HG03025 (cell line): ENCODE results near the gene CD151.

Experiments used
- ATAC-seq: cut with Tn5 transposase; IDR thresholded peaks from one replicate; pipeline ENCODE4 v1.9.1; 2021; ENCODE audit warnings: mild to moderate bottlenecking, moderate library complexity; ENCODE audit not compliant: unreplicated experiment, low FRiP score

Gene CD151

DNA sequence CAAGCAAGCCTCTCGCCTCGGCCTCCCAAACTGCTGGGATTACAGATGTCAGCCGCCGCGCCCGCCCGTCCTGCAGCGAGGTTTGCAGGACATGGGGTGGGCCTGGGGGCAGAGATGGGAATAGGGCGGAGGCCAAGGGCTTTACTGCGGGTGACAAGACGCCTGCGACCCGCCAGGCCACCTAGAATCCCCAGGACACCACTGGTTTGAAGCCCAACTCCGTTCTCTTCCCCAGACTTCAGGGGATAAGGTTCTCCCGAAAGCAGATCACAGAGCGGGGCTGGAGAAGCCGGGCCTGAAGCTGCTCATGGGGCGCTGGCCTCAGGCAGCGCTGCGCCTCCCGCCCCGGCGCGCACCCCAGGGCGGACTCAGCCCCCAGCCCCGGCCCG is 9.2 kb downstream of the CD151 start:
- ATAC-seq: peak; percentile 21

DNA sequence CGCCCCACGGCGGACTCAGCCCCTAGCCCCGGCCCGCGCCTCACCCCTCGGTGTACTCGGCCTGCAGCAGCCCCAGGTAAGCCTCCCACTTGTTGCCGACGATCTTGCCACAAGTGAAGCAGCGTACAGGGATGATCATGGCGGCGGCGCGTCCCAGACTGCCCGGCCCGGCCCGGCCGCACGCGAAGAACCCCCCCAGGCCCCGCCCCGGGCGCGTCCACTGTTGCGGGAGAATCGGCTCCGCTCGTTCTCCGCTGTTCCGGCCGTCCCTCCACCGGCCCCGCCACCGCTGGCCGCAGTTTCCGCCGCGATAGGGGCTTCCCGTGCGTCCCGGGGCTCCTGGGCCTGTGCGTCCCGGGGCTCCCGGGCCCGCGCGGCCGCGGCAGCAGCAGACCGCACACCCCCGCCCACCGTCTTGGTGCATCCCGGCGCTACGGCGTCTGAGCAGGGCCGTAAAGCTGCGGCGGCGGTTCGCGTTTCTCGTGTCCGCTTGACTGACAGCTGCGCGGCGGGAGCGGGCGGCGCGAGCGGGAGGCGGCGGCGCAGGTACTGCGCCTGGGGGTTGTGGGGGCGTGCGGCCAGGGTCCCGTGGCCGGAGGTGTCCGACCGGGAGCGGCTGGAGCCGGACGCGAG is 9.7 kb downstream of the CD151 start, which contains the start of the genes POLR2L and TSPAN4:
Gene POLR2L, minus strand, starts transcription at position 160 of the 633 bp plus-strand sequence. Its CDS starts 21 bp downstream, at position 139.
Gene TSPAN4, plus strand, starts transcription at position 483 of the 633 bp plus-strand sequence. CDS start 7,453 bp downstream, outside the sequence.
- ATAC-seq: peak; percentile 52

DNA sequence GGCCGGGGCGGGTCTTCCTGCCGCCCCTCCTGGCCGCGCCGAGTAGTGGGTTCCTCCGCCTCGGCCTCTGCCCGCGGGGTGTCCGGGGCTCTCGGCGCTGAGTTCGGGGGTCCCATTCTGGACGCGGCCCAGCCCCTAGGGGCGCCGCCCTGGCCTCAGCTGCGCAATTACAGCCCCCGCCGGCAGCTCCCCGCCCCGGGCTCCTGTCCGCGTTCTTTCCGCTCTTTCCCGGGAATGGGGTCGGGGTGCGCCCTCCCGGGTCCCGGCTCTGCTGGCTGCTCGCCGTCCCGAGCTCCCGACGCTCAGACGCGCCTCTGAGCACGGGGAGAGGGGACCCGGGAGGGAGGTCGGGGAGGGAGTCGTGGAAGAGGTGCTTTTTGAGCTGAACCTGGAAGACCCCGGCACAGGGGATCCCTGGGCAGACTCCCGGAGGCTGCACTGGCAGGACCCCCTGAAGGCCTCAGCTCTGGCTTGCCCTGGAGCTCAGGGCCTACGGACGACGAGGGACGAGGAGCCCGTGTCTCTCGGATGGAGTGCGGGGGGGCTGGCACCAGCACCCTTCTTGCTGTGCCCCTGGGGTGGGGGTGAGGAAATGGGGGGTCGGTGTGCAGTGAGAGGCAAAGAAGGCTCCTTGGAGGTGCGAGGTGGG is 10.5 kb downstream of the CD151 start:
- peak; percentile 2 for ATAC-seq

DNA sequence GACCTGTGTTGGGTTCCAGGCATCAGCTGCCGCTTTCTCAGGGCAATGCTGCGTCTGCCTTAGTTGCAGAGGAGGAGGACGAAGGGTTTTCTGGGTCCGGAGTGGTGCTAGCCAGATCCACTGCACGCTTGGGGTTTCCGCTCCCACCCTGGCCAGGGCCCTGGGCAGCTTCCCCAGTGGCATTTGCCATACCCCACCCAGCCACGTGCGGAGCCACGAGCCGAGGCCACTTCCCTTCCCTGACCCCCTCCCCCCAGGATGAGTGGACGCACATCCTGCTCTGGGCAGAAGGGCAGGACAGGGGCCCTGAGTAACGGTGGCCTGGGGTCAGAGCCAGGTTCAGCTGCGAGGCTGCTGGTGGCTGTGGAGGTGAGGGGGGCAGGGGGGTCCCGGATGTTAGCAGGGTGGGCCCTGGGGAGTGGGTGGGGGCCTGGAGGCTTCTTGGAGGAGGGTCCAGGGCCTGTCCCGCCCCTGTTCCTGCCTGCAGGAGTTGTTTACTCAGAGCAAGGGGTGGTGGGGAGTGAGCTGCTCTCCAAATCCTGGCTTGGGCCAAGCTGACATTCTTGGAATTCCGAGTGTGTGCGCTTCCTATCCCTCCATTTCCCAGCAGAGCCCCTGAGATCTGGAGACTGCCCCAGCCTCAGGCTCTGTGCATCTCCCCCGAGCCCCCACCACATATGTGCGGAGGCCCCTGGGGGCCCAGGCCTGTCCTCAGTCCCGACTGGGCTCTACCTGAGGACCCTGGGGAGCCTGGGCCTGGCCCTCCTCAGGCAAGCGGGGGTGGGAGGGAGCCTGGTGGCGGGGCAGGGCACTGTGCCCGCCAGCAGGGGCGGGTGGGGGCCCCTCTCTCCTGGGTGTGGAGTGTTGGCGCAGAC is 11.3 kb downstream of the CD151 start:
- ATAC-seq: no peak

DNA sequence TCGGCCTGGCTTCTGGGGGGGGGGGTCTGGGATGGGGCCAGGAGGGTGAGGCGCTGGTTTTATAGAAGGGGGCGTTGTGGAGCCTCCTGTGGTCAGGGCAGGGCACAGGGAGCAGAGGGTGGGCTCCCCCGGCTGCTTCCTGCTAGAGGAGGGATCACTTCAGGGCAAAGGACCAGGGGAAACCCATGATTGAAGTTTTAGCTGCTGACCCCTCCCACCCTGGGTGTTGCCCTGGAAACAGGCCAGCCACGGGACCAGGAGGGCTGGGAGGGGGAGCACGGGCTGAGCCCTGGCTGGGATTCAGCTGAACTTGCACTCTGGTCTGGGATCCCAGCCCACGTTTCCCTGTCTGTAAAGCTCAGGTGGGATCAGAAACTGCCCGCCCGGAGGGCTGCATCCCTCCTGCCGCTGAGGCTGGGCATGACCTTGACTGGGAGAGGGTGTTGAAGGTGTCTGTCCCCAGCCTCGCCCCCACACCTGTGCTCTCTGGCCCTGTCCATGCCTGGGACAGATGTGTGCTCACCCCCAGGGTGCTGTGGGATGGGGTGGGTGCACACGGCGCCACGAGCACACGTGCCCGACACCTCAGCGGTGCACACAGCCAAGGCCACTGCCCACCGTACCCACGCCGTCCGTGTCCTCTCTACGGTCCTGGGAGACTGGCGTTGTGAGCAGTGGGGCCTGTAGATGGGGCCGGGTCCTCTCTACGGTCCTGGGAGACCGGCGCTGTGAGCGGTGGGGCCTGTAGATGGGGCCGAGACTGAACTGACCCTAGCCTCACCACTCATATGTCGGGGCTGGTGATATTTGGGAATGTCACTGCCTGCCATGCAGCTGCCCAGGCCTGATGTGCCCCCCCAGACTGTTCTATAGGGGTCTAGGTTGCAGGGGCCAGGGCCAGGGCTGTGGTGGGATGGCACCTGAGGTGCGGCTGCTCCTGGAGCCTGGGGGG is 12.2 kb downstream of the CD151 start:
- ATAC-seq: no peak

DNA sequence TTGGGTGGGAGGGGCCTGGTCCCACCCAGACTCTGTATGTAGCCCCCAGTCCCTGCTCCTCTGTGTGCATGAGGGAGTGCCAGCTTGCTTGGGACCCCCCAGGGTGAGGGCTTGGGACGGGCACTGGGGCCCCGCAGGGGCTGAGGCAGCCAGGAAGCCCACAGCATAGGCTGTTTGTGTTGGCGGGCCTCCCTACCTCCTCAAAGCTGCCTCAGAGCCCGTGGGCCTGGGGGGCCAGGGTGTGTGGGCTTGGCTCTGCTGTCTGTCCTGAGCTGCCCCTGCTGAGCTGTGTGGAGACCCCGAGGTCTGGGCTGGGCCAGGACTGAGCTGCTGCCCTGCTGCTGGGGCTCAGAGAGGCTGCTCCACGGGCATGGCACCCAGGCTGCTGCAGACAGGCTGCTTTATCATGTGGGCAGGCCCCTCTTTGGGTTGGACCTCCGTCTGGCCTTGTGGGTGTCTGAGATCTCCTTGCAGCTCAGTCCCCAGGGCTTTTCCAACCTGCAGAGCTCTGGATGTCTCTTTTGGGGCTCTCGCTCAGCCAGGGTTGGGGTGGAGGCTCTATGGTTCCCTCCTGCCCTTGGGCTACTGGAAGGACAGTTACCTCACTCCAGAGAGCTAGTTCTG is 13.2 kb downstream of the CD151 start:
- ATAC-seq: no peak

DNA sequence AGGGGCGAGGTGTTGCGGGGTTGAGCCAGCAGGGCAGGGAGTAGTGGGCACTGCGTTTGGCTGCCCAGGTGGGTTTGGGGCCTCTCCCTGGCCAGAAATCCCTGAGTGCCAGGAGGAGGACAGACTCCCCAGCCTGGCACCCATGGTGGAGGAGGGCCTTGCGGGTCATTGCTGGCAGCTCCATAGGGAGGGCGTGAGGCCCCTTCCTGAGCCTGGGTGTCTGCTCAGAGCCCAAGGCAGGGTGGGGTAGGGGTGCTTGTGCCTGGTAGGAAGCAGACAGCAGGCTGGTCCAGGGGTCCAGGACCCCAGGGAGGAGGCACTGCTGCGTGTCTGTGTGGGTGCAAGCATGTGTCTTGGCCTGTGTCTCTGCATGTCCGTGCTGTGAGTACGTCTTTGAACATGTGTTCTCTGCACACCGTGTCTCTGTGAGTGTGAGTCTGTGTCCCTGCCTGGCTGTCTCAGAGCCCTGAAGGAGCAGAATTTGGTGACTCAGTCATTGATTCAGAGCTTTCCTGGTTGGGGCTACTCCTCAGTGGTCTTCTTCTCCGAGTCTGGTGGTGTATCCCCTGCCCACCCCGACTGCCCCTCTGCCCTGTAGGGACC is 13.8 kb downstream of the CD151 start:
- no peak for ATAC-seq

DNA sequence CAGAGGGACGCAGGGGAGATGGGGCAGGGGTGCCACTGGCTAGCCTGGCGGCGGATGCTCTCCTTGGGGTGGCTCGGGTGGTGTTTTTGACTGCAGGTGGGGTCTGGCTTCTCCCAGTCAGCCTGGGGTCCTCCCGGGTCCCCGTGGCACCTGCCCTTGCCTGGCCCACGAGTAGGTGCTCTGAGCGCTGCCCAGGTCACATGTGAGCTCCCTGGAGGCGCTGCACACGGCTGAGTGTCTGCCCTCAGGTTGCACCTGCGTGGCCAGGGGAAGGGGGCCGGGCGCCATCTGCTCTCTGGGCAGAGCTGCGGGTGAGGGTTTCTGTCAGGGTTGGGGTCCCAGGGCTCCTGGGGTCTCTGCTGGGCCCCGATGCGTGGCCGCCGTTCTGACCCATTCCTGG is 15.1 kb downstream of the CD151 start:
- no peak for ATAC-seq

DNA sequence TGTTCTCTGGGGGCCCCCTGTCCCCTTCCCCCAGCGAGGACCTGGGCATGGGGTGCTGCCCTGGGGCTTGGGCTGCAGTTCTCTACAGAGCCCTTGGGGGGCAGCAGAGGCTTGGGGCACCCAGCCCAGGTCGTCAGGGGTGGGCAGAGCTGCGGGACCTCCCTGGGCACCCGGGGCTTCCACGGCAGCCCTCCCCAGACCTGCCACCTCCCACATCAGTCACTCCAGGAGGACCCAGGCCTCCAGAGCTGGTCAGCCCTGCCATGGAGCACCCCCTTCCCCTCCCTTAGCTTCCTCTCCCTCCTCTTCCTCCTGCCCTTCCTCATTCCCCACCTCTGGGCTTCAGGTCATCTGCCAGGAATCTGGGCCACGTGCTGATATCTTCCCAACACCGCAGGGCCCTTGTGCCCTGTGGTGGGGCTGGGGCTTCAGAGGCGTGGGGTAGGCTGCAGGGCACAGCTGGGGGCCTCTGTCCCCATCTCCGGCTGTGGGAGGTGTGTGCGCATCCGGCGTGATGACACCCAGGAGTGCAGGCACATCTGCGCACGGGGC is 15.7 kb downstream of the CD151 start:
- ATAC-seq: no peak

DNA sequence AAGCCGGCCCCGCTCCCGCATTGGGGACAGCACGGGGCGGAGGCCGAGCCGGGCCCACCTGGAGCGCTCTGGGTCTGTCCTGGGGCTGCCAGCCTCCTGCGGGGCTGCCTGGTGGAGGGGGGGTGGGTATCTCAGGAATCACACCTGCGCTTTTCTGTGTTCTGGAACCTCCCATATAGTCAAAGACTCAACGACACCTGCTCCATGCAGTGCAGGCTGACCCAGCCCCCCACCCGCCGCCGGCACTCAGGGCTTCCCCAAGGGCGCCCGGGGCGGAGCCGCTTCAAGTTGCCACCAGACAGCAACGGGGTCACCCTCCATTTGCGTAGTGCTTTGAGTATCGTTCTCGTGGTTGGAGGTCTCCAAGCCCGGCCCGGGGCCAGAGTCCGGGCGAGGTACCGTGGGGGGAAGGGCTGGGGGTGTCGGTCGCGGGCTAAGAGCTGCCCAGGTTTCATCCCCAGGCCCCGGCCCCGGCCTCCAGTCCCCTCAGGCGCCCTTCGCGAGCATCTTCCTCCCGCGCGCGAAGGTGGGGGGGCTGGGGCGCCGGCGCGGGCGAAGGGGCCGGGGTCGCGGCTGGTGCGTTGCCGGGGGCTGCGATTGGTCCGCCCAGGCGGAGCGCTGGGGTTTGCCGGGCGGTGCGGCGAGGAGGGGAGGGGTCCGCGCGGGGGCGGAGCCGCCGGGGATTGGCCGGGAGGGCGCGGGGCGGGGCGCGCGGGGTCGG is 16.5 kb downstream of the CD151 start:
- no peak for ATAC-seq

DNA sequence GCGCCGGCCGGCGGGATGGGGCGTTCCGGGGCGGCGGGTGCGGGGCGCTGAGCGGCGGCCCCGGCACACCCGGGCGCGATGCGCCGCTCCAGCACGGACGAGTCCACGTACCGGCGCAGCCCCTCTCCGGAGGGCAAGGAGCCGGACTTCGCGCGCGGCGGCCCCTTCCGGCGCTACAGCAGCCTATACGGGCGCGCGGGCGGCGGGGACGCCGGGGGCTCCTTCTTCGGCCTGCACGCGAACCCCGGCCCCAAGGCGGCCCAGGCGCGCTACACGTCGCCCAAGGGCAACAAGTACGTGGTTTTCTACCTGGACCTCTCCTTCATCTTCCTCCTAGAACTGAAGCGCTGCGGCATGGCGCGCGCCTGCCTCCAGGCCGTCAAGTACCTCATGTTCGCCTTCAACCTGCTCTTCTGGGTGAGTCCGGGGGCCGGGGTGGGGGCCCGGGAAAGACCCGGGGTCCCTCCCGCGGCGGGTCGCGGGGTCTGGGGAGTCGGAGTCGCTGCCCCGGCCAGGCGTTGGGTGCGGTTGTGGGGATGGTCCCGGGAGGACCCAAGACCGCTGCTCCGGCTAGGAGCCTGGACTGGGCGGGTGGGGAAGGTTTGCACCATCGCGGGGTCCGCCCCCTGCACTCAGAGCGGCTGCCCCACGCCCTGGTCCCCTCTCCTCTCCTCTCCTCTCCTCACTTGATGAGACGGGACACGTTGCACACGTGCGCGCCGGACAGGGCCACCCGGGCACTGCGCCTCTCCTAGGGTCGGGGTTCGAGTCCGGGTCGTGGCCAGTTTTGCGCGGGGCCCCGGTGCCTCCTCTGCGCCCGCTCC is 17.4 kb downstream of the CD151 start:
- ATAC-seq: no peak

DNA sequence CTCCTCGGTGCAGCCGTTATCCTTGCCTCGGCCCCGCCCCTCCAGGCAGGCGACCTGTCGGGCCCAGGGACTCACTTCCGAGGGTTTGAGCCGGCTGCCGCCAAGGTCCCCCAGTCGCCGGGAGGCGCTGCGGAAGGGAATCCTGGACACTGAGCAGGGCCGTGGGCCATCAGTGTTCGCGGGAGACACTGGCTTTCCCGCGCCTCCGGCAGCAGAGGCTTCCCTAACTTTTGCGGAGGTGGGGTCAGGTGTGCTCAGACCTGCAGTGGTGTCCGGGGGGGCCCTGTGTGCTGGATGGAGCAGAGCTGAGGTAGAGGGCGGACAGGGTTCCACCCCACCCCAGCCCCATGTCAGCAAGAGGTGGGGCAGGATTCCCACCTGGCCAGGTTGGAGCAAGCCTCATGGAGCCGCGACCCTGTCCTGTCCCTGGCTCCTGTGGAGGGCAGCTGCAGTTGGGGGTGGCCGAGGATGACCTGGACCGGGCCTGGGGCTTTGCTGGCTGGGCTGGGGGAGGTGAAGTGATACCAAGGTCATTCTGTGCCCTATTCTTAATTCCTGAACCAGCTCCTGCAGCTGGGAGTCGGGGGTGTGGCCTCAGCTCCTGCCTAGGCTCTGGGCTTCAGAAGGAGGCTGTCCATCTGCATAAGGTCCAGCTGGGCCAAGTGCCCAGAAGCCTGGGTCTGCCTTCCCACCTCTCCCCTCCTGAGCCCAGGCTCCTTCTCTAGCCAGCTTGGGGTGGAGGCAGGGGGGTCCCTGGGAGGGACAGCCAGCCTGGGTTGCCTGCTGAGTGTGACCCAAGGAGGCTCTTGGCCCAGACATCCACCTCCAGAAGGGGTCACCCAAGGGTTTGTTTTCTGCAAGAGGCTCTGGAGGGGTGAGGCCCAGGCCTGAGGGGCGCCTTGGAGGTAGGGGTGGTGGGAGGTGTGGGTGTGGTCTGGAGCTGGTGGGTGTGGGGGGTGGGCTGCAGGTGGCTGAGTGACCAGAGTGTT is 18.3 kb downstream of the CD151 start:
- ATAC-seq: no peak

DNA sequence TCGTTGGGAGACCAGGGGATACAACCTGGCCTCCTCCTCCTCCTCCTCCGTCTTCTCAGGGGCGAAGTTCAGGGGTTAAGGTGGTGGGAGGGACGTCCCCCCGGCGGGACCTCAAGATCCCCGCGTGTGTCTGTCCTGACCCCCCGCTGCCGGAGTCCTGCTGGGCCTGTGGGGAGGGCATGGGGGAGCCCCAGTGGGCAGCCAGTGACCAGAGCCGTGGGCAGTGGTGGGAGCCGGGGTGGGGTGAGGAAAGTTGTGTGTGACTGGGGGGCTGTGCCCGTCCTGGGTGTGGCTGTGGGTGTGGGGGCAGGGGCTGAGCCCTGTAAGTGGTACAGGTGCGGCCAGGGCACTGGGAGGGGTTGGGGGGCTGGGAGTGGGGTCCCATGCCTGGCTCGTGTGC is 20.0 kb downstream of the CD151 start:
- no peak for ATAC-seq

DNA sequence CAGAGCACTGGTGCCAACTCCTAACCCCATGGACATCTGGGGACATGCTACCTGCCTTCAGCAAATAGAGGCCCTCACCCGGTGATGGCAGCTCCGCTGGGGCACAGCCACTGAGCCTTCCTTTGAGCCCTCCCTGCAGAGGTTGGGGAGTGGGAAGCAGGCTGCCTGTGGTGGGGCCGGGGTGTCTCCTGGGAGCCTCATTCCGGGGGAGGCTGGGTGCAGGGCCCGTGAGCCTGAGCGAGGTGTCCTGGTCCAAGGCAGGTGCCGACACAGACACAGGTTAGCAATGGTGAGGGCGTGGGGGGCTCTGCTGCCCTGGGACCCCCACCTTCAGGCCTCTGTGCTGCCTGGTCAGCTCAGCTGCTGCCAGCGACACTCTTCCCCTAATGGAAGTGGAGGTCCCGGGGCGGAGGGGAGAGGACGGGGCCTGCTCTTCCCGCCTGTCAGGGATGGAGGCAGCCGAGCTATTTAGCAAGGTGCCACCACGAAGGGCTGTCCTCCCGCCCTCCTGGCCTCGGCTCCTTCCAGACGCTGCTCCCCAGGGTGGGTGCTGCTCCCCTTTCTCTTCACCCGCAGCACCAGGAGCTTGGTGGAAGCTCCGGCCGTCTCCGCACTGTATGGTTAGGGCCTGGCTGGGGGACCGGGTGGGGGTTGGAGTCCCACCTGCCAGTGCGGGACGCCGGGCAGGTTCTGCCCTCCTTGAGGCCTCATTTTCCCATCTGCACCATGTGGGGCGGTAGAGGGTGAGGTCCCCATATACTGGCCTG is 21.1 kb downstream of the CD151 start:
- no peak for ATAC-seq

DNA sequence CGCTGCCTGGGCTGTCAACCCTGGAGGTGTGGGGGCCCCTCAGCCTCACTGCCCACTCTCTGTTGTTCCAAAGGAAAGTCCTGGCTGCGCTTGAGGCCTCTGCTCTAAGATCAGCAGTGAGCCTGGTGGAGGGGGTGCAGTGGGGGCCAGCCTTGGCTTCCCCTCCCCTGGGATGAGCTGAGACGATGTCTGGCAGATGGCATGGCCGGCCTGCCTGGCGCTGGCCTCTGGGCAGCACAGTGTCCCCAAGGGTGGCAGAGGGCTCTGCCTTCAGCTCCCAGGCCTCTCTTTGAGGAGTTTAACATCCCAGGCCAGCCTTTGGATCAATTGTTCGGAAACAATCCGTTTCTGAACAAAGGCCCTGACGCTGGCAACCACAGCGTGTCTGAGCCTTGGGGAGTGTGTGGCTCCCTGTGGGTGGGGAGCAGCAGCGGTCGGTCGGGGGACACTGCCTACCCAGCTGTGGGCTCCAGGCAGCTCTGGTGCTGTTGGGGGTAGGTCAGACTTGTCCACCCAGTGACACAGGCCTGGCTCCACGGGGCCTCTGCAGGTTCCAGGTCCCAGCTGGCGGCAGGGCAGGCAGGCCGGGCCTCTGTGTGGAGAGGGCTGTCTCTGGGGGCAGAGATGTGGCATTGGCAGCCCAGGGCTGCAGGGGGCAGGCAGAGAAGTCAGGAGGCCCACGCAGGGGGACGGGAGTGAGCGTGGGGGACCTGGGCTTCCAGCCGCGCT is 22.0 kb downstream of the CD151 start:
- ATAC-seq: no peak
